ENCODE measurements around the gene SLC4A1AP. TPM values are rescaled to one million over a fixed set of nuclear protein-coding genes. Genes with fewer than 3 reads are reported as not detected.

SLC4A1AP gene
- polyA plus RNA-seq, 1 experiment = 15.5 TPM

- ChIA-PET CTCF (interaction anchor here (0.6 to 2.5 kb wide), 2 partner anchors 16 to 32 kb away, joined by 4 to 10 read pairs; no protein-coding TSS in a partner anchor), POLR2A (no interaction called here)
Observed at GRCh38 chr2:27739058-27739373, 75.3 kb downstream of the SLC4A1AP start.

GRCh38 chr2:27741673-27742072 lies 78.0 kb downstream of the SLC4A1AP start:
- ChIA-PET CTCF (interaction anchor here (0.6 kb wide), 1 partner anchor 18 kb away, joined by 4 read pairs; no protein-coding TSS in a partner anchor), POLR2A (no interaction called here)
- TF ChIP-seq, protein P1, sequence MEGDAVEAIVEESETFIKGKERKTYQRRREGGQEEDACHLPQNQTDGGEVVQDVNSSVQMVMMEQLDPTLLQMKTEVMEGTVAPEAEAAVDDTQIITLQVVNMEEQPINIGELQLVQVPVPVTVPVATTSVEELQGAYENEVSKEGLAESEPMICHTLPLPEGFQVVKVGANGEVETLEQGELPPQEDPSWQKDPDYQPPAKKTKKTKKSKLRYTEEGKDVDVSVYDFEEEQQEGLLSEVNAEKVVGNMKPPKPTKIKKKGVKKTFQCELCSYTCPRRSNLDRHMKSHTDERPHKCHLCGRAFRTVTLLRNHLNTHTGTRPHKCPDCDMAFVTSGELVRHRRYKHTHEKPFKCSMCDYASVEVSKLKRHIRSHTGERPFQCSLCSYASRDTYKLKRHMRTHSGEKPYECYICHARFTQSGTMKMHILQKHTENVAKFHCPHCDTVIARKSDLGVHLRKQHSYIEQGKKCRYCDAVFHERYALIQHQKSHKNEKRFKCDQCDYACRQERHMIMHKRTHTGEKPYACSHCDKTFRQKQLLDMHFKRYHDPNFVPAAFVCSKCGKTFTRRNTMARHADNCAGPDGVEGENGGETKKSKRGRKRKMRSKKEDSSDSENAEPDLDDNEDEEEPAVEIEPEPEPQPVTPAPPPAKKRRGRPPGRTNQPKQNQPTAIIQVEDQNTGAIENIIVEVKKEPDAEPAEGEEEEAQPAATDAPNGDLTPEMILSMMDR (IDR thresholded peaks at IDR 0.05; ENCODE audit: low read depth, low read length) = no peak
- Histone ChIP-seq H3K27ac (ENCODE audit: low read depth, low read length) (no peak overlapping the region), H3K27me3 (ENCODE audit: control insufficient read depth, insufficient read depth, low read length) (no peaks in the 10 kb centered on the region), H3K9me3 (ENCODE audit: control insufficient read depth, insufficient read depth, low read length) (no peaks in the 10 kb centered on the region), H3K4me3 (ENCODE audit: low read depth, low read length) (no peak overlapping the region)
- DNase-seq (ENCODE audit: low read depth, low spot score) = no peak

More at GRCh38 chr2:27739058-27739373, 75.3 kb downstream of the SLC4A1AP start:
- Histone ChIP-seq H3K27me3 (ENCODE audit: control insufficient read depth, insufficient read depth, low read length) (no peaks in the 10 kb centered on the region), H3K27ac (ENCODE audit: low read depth, low read length) (no peak overlapping the region), H3K9me3 (ENCODE audit: control insufficient read depth, insufficient read depth, low read length) (no peaks in the 10 kb centered on the region; the same call in 1 of the 2 replicates), H3K4me3 (ENCODE audit: low read depth, low read length) (no peak overlapping the region)
- TF ChIP-seq, protein P1 (IDR thresholded peaks at IDR 0.05; ENCODE audit: low read depth, low read length) = no peak
- DNase-seq (ENCODE audit: low read depth, low spot score) = no peak

GRCh38 chr2:27742571-27742970 lies 78.9 kb downstream of the SLC4A1AP start:
- H3K9me3 ChIP-seq (ENCODE audit: control insufficient read depth, insufficient read depth, low read length) = no peaks in the 10 kb centered on the region
- no peaks in the 10 kb centered on the region for H3K27me3 ChIP-seq (ENCODE audit: control insufficient read depth, insufficient read depth, low read length)
- CTCF ChIA-PET = no interaction called here
- POLR2A ChIA-PET = no interaction called here
- no peak for DNase-seq (ENCODE audit: low read depth, low spot score)
- H3K27ac ChIP-seq (ENCODE audit: low read depth, low read length) = no peak overlapping the region
- TF ChIP-seq, protein P1 (IDR thresholded peaks at IDR 0.05; ENCODE audit: low read depth, low read length) = no peak
- no peak overlapping the region for H3K4me3 ChIP-seq (ENCODE audit: low read depth, low read length)

Small RNA genes lying within 50 kb of the gene (small RNA-seq; reads per million reads assigned to genes)
- not detected for gene RF00340 (ENCODE audit: insufficient read length, low read depth)

Other genes with a start within 250 kb of the SLC4A1AP start
- gene NRBP1, start 235.3 kb upstream of the SLC4A1AP start, polyA plus RNA-seq (2011; rRNA removed) = 181 and 182 TPM in 2 replicates
- 0.32 and 0.60 TPM in 2 replicates for gene KRTCAP3, start 221.5 kb upstream of the SLC4A1AP start, polyA plus RNA-seq (2011; rRNA removed)
- 20.4 and 24.8 TPM in 2 replicates for gene IFT172, start 174.1 kb upstream of the SLC4A1AP start, polyA plus RNA-seq (2011; rRNA removed)
- gene FNDC4, start 168.7 kb upstream of the SLC4A1AP start, polyA plus RNA-seq (2011; rRNA removed) = 12.3 and 12.4 TPM in 2 replicates
- 0.14 and 0.36 TPM in 2 replicates for gene GCKR, start 167.1 kb upstream of the SLC4A1AP start, polyA plus RNA-seq (2011; rRNA removed)
- gene ZNF512, start 80.8 kb upstream of the SLC4A1AP start, polyA plus RNA-seq (2011; rRNA removed) = 51.4 and 63.7 TPM in 2 replicates
- 1.7 and 1.8 TPM in 2 replicates for gene CCDC121, start 34.9 kb upstream of the SLC4A1AP start, polyA plus RNA-seq (2011; rRNA removed)
- 63.9 and 73.6 TPM in 2 replicates for gene GPN1, start 34.8 kb upstream of the SLC4A1AP start, polyA plus RNA-seq (2011; rRNA removed)
- gene SUPT7L, start 275 bp upstream of the SLC4A1AP start, polyA plus RNA-seq (2011; rRNA removed) = 43.9 and 46.7 TPM in 2 replicates
- 97.7 and 137 TPM in 2 replicates for gene MRPL33, start 107.8 kb downstream of the SLC4A1AP start, polyA plus RNA-seq (2011; rRNA removed)
- 1.4 and 1.5 TPM in 2 replicates for gene RBKS, start 226.5 kb downstream of the SLC4A1AP start, polyA plus RNA-seq (2011; rRNA removed)
- 44.5 and 45.0 TPM in 2 replicates for gene BABAM2, start 226.8 kb downstream of the SLC4A1AP start, polyA plus RNA-seq (2011; rRNA removed)

Data from AG04450 (cell line).